HG03135 (cell line): ENCODE measurements around the gene MAP3K12.

ENCODE experiments used
- ATAC-seq: cut with Tn5 transposase; IDR thresholded peaks from one replicate; pipeline ENCODE4 v1.9.1; 2021; ENCODE audit warnings: mild to moderate bottlenecking, moderate library complexity; ENCODE audit not compliant: unreplicated experiment

Gene MAP3K12

GRCh38 chr12:53510181-53510812, 11.0 kb upstream of the MAP3K12 start:
- ATAC-seq: no peak

GRCh38 chr12:53508534-53509170, 9.4 kb upstream of the MAP3K12 start:
- ATAC-seq: peak; percentile 84

- no peak for ATAC-seq
Measured at GRCh38 chr12:53507603-53507885, 8.3 kb upstream of the MAP3K12 start.

GRCh38 chr12:53506881-53507602, 7.8 kb upstream of the MAP3K12 start, which contains the start of gene NPFF:
NPFF (minus strand) TSS chr12:53507484; CDS start chr12:53507474, 10 bp downstream.
- no peak for ATAC-seq

- ATAC-seq: no peak
Measured at GRCh38 chr12:53506450-53506785, 7.2 kb upstream of the MAP3K12 start.

GRCh38 chr12:53505555-53506449, 6.5 kb upstream of the MAP3K12 start:
- no peak for ATAC-seq

- no peak for ATAC-seq
Measured at GRCh38 chr12:53505086-53505485, 5.8 kb upstream of the MAP3K12 start.

- ATAC-seq: no peak
Measured at GRCh38 chr12:53504004-53504920, 5.0 kb upstream of the MAP3K12 start.

- no peak for ATAC-seq
Measured at GRCh38 chr12:53502983-53503728, 3.9 kb upstream of the MAP3K12 start.

- ATAC-seq: no peak
Measured at GRCh38 chr12:53502331-53502730, 3.1 kb upstream of the MAP3K12 start.

GRCh38 chr12:53501615-53502181, 2.4 kb upstream of the MAP3K12 start:
- no peak for ATAC-seq

- peak; percentile 79 for ATAC-seq
Measured at GRCh38 chr12:53500776-53501614, 1.7 kb upstream of the MAP3K12 start, which contains the start of gene TARBP2. TARBP2 (plus strand) TSS chr12:53501283; CDS start chr12:53501409, 126 bp downstream.

GRCh38 chr12:53500142-53500775, 1.0 kb upstream of the MAP3K12 start:
- ATAC-seq: no peak

- no peak for ATAC-seq
Measured at GRCh38 chr12:53498235-53498630, 1.0 kb downstream of the MAP3K12 start.

- ATAC-seq: no peak
Measured at GRCh38 chr12:53497461-53497860, 1.8 kb downstream of the MAP3K12 start.

GRCh38 chr12:53496752-53497032, 2.6 kb downstream of the MAP3K12 start:
- no peak for ATAC-seq

GRCh38 chr12:53495903-53496751, 3.1 kb downstream of the MAP3K12 start:
- no peak for ATAC-seq
